Stimulated activated naive CD8-positive, alpha-beta T cell treated with anti-CD3 and anti-CD28 coated beads, Interleukin-15, Interleukin-2, amounts not matched to agents 100 ng/mL and 50 ng/mL, for 24 hours (primary cell): ENCODE data around the gene PPP6R2.
A peak's percentile ranks its signal among the peaks of the same experiment; 100 is the strongest.
"Not testable (repeated sequence)": the region's sequence is repeated elsewhere in the genome, so short reads cannot be mapped to it uniquely, and the experiment has no call there.

ENCODE experiments used
- H3K27ac Mint-ChIP-seq: one replicate; pipeline ENCODE4 v1.8.0; 2021; ENCODE audit warnings: mild to moderate bottlenecking, mixed read lengths
- H3K27me3 Mint-ChIP-seq: one replicate; pipeline ENCODE4 v1.8.0; 2021; ENCODE audit warnings: mixed read lengths
- H3K36me3 Mint-ChIP-seq: one replicate; pipeline ENCODE4 v1.8.0; 2021; ENCODE audit warnings: low read depth, mixed read lengths
- H3K4me1 Mint-ChIP-seq: one replicate; pipeline ENCODE4 v1.8.0; 2021; ENCODE audit warnings: low read depth, mixed read lengths
- H3K4me3 Mint-ChIP-seq: one replicate; pipeline ENCODE4 v1.8.0; 2021; ENCODE audit warnings: mild to moderate bottlenecking, mixed read lengths
- H3K9me3 Mint-ChIP-seq: one replicate; pipeline ENCODE4 v1.8.0; 2021; ENCODE audit warnings: mixed read lengths

The PPP6R2 gene

GRCh38 chr22:50408311-50408710, 65.2 kb downstream of the PPP6R2 start:
- H3K27ac Mint-ChIP-seq: no peak overlapping the region
- H3K36me3 Mint-ChIP-seq: peaks cover 20% of the 10 kb centered on the region
- H3K27me3 Mint-ChIP-seq: no peaks in the 10 kb centered on the region
- peaks cover 3% of the 10 kb centered on the region for H3K4me1 Mint-ChIP-seq
- H3K9me3 Mint-ChIP-seq: no peaks in the 10 kb centered on the region
- H3K4me3 Mint-ChIP-seq: no peak overlapping the region

- H3K9me3 Mint-ChIP-seq, H3K27ac Mint-ChIP-seq, H3K4me3 Mint-ChIP-seq, H3K4me1 Mint-ChIP-seq, H3K27me3 Mint-ChIP-seq: not testable (repeated sequence)
- peaks cover 20% of the 10 kb centered on the region for H3K36me3 Mint-ChIP-seq
Observed at GRCh38 chr22:50408954-50409353, 65.8 kb downstream of the PPP6R2 start.

- Mint-ChIP-seq H3K4me3 (no peak overlapping the region), H3K27me3 (no peaks in the 10 kb centered on the region), H3K27ac (no peak overlapping the region), H3K9me3 (no peaks in the 10 kb centered on the region), H3K36me3 (peaks cover 39% of the 10 kb centered on the region), H3K4me1 (no peaks in the 10 kb centered on the region)
Observed at GRCh38 chr22:50414476-50415248, 71.5 kb downstream of the PPP6R2 start.

- no peaks in the 10 kb centered on the region for H3K9me3 Mint-ChIP-seq
- H3K27me3 Mint-ChIP-seq: no peaks in the 10 kb centered on the region
- H3K36me3 Mint-ChIP-seq: peaks cover 43% of the 10 kb centered on the region
- no peak overlapping the region for H3K4me3 Mint-ChIP-seq
- no peaks in the 10 kb centered on the region for H3K4me1 Mint-ChIP-seq
- H3K27ac Mint-ChIP-seq: no peak overlapping the region
Observed at GRCh38 chr22:50415426-50415825, 72.3 kb downstream of the PPP6R2 start.

- Mint-ChIP-seq H3K4me1 (no peaks in the 10 kb centered on the region), H3K27me3 (no peaks in the 10 kb centered on the region), H3K4me3 (no peak overlapping the region), H3K36me3 (peaks cover 49% of the 10 kb centered on the region), H3K9me3 (no peaks in the 10 kb centered on the region), H3K27ac (no peak overlapping the region)
Observed at GRCh38 chr22:50416996-50417395, 73.9 kb downstream of the PPP6R2 start.

- Mint-ChIP-seq H3K27ac (no peak overlapping the region), H3K4me3 (no peak overlapping the region), H3K36me3 (peaks cover 52% of the 10 kb centered on the region), H3K4me1 (no peaks in the 10 kb centered on the region), H3K9me3 (no peaks in the 10 kb centered on the region), H3K27me3 (no peaks in the 10 kb centered on the region)
Observed at GRCh38 chr22:50417411-50418210, 74.5 kb downstream of the PPP6R2 start.

- no peaks in the 10 kb centered on the region for H3K4me1 Mint-ChIP-seq
- H3K9me3 Mint-ChIP-seq: no peaks in the 10 kb centered on the region
- H3K27me3 Mint-ChIP-seq: no peaks in the 10 kb centered on the region
- no peak overlapping the region for H3K27ac Mint-ChIP-seq
- no peak overlapping the region for H3K4me3 Mint-ChIP-seq
- H3K36me3 Mint-ChIP-seq: peaks cover 53% of the 10 kb centered on the region
Observed at GRCh38 chr22:50418624-50419023, 75.5 kb downstream of the PPP6R2 start.

- no peaks in the 10 kb centered on the region for H3K27me3 Mint-ChIP-seq
- no peak overlapping the region for H3K4me3 Mint-ChIP-seq
- no peaks in the 10 kb centered on the region for H3K9me3 Mint-ChIP-seq
- H3K4me1 Mint-ChIP-seq: no peaks in the 10 kb centered on the region
- peaks cover 56% of the 10 kb centered on the region for H3K36me3 Mint-ChIP-seq
- H3K27ac Mint-ChIP-seq: no peak overlapping the region
Observed at GRCh38 chr22:50419116-50419515, 76.0 kb downstream of the PPP6R2 start.

GRCh38 chr22:50420015-50420414, 76.9 kb downstream of the PPP6R2 start:
- Mint-ChIP-seq H3K36me3 (peaks cover 58% of the 10 kb centered on the region), H3K27ac (no peak overlapping the region), H3K9me3 (no peaks in the 10 kb centered on the region), H3K27me3 (no peaks in the 10 kb centered on the region), H3K4me3 (no peak overlapping the region), H3K4me1 (no peaks in the 10 kb centered on the region)

GRCh38 chr22:50420581-50420980, 77.5 kb downstream of the PPP6R2 start:
- H3K36me3 Mint-ChIP-seq: peaks cover 58% of the 10 kb centered on the region

GRCh38 chr22:50422046-50422445, 78.9 kb downstream of the PPP6R2 start:
- Mint-ChIP-seq H3K36me3 (peaks cover 58% of the 10 kb centered on the region), H3K27ac (no peak overlapping the region), H3K9me3 (no peaks in the 10 kb centered on the region), H3K4me3 (no peak overlapping the region), H3K27me3 (no peaks in the 10 kb centered on the region), H3K4me1 (no peaks in the 10 kb centered on the region)

More at GRCh38 chr22:50420581-50420980, 77.5 kb downstream of the PPP6R2 start:
- H3K27me3 Mint-ChIP-seq: no peaks in the 10 kb centered on the region
- H3K9me3 Mint-ChIP-seq: no peaks in the 10 kb centered on the region
- no peak overlapping the region for H3K27ac Mint-ChIP-seq
- H3K4me1 Mint-ChIP-seq: no peaks in the 10 kb centered on the region
- no peak overlapping the region for H3K4me3 Mint-ChIP-seq

GRCh38 chr22:50422961-50423815, 80.1 kb downstream of the PPP6R2 start:
- no peak overlapping the region for H3K27ac Mint-ChIP-seq
- no peaks in the 10 kb centered on the region for H3K27me3 Mint-ChIP-seq

GRCh38 chr22:50423956-50424355, 80.8 kb downstream of the PPP6R2 start:
- H3K27me3 Mint-ChIP-seq: no peaks in the 10 kb centered on the region
- peaks cover 61% of the 10 kb centered on the region for H3K36me3 Mint-ChIP-seq
- no peak overlapping the region for H3K27ac Mint-ChIP-seq

More at GRCh38 chr22:50422961-50423815, 80.1 kb downstream of the PPP6R2 start:
- H3K4me3 Mint-ChIP-seq: no peak overlapping the region
- peaks cover 54% of the 10 kb centered on the region for H3K36me3 Mint-ChIP-seq
- H3K4me1 Mint-ChIP-seq: no peaks in the 10 kb centered on the region
- H3K9me3 Mint-ChIP-seq: no peaks in the 10 kb centered on the region

GRCh38 chr22:50425179-50425916, 82.2 kb downstream of the PPP6R2 start:
- peaks cover 59% of the 10 kb centered on the region for H3K36me3 Mint-ChIP-seq
- no peaks in the 10 kb centered on the region for H3K9me3 Mint-ChIP-seq
- H3K27me3 Mint-ChIP-seq: no peaks in the 10 kb centered on the region
- H3K4me3 Mint-ChIP-seq: no peak overlapping the region
- H3K4me1 Mint-ChIP-seq: no peaks in the 10 kb centered on the region
- H3K27ac Mint-ChIP-seq: peak overlapping the region; percentile 49

More at GRCh38 chr22:50423956-50424355, 80.8 kb downstream of the PPP6R2 start:
- Mint-ChIP-seq H3K4me3 (no peak overlapping the region), H3K4me1 (no peaks in the 10 kb centered on the region), H3K9me3 (no peaks in the 10 kb centered on the region)
